Stimulated activated CD8-positive, alpha-beta memory T cell treated with anti-CD3 and anti-CD28 coated beads, Interleukin-4, amount 100 ng/mL, for 1 hour (primary cell): ENCODE measurements around the gene SHISAL2A.

Experiments used
- DNase-seq, 2 donors: peaks; one replicate each; pipeline ENCODE4 v3.0.0-alpha.2; 2020; ENCODE audit warnings: low read depth in 2 of 2, low spot score in 1 of 2

The SHISAL2A gene

GRCh38 chr1:52615489-52616042 lies 17.4 kb upstream of the SHISAL2A start:
- no peak for DNase-seq

- DNase-seq = no peak
Measured at GRCh38 chr1:52621950-52622349, 11.0 kb upstream of the SHISAL2A start.

DNA sequence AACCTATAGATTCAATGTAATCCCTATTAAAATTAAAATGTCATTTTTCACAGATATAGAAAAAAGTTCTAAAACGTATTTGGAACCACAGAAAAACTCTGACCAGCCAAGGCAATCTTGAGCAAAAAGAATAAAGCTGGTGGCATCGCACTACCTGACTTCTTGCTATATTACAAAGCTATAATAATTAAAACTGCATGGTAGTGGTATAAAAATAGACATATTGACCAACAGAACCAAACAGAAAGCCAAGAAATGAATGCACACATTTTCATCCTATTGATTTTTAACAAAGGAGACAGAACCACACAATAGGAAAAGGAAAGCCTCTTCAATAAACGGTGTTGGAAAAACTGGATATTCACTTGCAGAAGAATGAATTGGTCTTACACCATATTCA lies 9.2 kb upstream of the SHISAL2A start:
- no peak for DNase-seq

DNA sequence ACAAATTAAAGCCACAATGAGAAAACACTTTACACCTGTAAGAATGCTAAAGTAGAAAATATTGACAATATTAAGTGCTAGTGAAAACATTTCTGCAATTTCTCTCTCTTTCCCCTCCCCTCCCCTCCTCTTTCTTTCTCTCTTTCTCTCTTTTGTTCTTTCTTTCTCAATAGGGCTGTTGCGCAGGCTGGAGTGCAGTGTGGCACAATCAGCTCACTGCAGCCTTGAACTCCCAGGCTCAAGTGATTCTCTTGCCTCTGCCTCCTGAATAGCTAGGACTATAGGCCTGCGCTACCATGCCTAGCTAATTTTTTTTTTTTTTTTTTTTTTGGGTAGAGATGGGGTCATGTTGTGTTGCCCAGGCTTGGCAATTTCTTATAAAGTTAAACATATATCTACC lies 5.9 kb upstream of the SHISAL2A start:
- no peak for DNase-seq

- no peak for DNase-seq
Measured at GRCh38 chr1:52628614-52629324, 4.2 kb upstream of the SHISAL2A start.

GRCh38 chr1:52629325-52629643 lies 3.7 kb upstream of the SHISAL2A start:
- DNase-seq = no peak

DNA sequence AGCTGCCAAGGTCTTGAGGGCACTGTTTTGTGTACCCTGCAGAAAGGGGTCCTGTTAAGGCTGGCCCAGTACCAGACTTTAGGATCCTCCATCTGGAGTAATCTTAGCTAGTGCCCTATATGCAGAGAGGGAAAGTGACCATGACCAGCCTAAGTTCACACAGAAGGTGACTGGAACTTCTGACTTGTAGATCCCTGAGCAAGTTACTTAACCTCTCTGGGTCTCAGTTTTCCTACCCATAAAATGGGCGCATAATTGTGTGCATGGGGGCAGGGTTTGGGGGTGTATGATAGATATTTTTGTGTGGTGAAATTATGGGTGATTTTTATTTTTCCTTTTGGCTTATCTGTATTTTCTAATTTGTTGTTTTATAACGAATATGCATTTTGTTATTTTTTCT lies 3.3 kb upstream of the SHISAL2A start:
- no peak for DNase-seq

DNA sequence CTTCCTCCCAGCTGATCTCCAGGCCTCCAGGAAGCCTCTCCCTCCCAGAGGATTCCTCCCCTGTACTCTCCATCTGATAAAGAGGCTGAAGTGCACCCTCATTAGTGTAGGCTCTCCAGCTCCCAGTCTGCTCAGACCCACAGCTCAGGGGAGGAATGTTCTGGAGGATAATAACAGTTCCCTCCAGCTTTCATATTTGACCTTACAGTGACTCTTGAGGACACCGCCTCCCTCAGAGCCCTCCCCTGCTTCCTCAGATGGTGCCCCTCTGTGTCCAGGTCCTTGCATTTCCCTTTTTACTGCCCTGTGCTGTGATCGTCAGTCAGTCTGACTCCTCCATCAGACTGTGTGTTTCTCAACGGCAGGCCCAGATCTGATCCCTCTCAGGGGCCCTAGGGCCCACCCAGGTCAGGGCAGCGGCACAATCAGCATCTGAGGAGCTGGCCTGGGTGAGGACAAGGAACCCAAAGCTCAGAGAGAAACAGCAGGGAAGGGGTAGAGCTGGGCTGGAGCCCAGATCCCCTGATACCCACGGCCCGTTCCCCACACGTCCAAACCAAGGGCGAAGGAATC lies 1.1 kb upstream of the SHISAL2A start:
- DNase-seq = no peak

DNA sequence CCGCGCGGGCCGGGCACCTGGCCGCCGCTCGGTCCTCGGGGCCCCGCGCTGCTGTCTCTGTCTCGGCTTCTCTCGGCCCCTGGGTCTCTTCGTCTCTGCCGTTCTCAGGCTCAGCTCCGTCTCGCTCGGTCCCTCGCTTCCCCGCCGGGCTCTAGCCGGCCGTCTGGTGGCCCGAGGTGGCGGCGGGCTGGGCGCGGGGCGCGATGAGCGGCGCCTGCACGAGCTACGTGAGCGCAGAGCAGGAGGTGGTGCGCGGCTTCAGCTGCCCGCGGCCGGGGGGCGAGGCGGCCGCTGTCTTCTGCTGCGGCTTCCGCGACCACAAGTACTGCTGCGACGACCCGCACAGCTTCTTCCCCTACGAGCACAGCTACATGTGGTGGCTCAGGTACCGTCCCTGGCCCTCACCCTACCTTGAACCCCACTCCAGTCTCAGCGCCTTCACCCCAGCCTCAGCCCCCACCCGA lies 355 bp downstream of the SHISAL2A start:
- peak in 1 of 2 donors; percentile 6 for DNase-seq

DNA sequence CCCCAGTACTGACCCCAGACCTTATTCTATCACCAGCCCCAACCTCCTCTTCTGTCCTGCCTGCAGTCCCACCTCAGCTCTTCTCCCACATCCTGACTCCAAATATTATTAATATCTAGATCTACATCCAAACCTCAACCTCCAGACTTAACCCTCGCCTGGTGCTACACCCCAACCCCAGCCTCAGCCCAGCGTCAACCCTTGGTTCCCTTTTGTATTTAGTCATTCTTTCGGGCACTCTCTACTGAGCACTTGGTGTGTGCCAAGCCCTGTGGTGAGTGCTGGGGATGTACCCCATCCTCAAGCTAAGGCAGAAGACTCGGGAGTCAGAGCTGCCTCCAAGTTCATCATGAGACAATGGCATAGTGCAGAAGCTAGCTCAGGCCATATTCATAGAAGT lies 1.1 kb downstream of the SHISAL2A start:
- no peak for DNase-seq

DNA sequence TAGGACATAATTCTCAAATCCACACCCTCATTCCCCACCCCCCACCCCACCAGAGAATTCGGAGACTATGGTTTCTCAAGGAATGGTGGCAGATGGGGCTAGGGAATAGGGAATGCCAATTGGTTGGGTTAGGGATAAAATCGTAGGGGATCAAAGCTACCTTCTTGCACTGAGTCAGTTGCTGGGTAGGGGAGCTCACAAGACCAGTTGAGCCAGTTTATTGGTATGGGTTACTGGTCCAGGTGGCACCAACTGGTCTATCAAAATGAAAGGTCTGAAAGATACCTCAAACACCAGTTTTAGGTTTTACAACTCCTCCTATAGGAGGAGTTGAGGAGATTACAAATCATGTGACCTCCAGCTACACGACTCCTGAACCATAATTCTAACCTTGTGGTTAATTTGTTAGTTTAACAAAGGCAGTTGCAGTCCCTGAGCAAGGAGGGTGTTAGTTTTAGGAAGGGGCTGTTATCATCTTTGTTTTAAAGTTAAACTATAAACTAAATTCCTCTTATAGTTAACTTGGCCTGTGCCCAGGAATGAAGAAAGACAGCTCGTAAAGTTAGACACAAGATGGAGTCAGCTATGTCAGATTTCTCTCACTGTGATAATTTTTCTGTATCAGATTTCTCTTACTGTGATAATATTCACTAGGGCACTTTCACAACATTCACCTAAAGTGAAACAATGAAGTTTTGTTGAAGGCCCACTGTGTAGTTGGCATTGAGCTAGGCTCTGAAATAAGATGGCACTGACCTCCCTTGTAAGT lies 2.5 kb downstream of the SHISAL2A start:
- no peak for DNase-seq

DNA sequence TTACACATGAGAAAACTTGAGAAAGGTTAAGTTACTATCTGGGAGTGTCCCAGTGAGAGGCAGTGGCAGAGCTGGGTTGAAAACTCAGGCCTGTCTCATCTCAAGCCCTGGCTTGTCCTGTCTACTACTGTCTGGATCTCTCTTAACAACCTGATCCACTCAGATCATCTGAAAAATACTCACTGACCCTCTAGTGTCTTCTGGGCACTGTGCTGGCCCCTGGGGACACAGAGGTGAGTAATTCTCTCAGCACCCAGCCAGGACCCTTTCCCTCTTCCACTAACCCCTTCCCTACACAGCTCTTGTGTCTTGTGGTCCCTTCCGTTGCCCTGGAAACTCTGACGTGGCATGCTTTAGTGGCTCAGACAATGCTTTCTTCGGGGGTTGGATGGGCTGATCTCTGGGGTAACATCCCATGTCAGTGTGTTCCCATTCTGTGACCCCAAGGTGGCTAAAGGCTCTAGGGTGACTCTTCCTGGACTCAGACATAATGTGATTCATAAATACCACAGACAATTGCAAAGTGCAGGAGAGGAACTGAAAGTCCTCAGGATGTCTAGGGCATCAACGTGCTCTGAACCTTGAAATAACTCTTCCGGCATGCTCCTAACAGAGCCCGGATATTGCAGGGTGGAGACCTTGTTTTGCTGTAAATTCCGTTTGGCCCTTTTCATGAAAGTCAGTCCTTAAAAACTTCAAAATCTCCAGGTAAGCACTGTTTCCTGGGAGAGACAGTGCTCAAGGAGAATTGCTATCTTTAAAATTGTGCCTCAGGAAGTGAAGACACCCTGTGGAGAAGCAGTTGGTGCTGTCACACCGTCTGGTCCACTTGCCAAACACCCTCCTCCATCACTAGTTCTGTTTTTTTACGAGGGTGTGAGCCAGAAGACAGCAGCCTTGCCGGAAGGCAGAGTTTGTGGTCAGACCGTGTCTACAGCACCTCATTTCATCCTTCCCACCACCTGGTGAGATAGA lies 4.0 kb downstream of the SHISAL2A start:
- peak; percentile 56 to 61 for DNase-seq

DNA sequence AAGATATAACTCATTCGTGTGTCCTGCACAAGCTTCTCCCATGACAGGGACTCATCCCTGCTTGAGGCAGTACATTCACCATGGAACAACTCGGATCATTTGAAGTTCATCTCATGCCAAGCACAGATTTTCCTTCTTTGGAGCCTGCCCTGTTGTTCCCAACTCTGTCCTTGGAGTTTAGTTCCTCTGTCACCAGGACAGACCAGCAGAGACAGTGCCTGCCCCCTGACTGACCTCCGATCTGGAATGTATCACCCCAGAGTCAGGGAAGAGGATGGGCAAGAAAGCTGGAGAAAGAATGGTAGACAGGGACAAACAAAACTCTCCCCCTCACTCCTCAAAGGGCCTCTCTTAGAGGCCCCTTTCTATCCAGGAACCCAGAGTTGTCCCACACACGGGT lies 5.0 kb downstream of the SHISAL2A start:
- DNase-seq = no peak

- DNase-seq = no peak
Measured at GRCh38 chr1:52640697-52641096, 7.7 kb downstream of the SHISAL2A start.

DNA sequence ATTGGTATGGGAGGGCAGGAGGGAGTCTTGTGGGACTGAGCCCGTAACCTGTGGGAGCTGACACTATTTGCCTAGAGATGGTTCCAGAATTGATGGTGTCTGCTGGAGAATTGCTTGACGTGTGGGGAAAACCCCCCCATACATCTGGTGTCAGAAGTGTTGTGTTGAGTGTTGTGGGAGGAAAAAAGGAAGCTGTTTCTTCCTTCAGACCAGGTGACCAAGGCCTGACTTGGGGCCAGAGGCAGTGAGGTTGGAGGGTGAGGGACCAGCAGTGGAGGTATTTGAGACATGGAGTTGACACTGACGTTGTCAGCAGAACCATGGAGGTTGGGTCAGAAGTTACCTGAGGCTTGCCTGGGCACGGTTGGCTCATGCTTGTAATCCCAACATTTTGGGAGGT lies 8.3 kb downstream of the SHISAL2A start:
- no peak for DNase-seq

- no peak for DNase-seq
Measured at GRCh38 chr1:52645261-52645660, 12.3 kb downstream of the SHISAL2A start.

GRCh38 chr1:52651904-52652303 lies 18.9 kb downstream of the SHISAL2A start:
- DNase-seq = no peak

- no peak for DNase-seq
Measured at GRCh38 chr1:52653207-52653849, 20.4 kb downstream of the SHISAL2A start.

DNA sequence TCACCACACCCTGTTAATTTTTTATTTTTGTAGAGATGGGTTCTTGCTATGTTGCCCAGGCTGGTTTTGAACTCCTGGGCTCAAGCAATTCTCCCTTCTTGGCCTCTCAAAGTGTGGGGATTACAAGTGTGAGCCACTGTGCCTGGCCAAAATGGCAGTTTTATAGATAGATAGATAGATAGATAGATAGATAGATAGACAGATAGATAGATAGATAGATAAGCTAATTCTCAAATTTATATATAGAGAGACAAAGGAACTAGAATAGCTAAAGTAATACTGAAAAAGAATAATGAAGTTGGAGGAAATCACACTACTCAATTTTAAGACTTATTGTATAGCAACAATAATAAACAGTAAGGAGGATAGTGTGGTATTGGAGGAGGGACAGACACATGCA lies 21.1 kb downstream of the SHISAL2A start:
- no peak for DNase-seq

DNA sequence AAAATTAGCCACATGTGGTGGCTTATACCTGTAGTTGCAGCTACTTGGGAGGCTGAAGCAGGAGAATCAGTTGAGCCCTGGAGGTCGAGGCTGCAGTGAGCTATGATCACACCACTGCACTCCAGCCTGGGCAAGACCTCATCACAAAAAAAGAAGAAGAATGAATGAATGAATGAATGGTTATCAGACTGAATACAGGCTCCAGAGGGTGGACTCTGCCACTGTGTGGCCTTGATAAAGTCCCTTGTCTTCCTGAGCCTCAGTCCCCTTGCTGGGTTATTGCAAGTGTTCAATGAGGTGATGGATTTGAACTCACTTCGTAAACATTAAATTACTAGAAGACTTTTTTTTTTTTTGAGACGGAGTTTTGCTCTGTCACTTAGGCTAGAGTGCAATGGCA lies 24.7 kb downstream of the SHISAL2A start:
- DNase-seq = no peak
